HG03060 (cell line): ENCODE measurements around the gene LCE1B.

Experiments used
- ATAC-seq: cut with Tn5 transposase; IDR thresholded peaks from one replicate; pipeline ENCODE4 v1.9.1; 2021; ENCODE audit warnings: low read depth, moderate number of reproducible peaks; ENCODE audit not compliant: unreplicated experiment

Gene LCE1B

GRCh38 chr1:152811671-152812070, at the start of gene LCE1B:
LCE1B (plus strand) TSS chr1:152811971; CDS start chr1:152812447, 476 bp downstream.
- ATAC-seq = no peak

- no peak for ATAC-seq
Measured at GRCh38 chr1:152768847-152769533, 42.8 kb upstream of the LCE1B start.

- ATAC-seq = no peak
Measured at GRCh38 chr1:152770411-152770810, 41.4 kb upstream of the LCE1B start.

- ATAC-seq = no peak
Measured at GRCh38 chr1:152774875-152775274, 36.9 kb upstream of the LCE1B start, which contains the start of gene LCE1F. LCE1F (plus strand) TSS chr1:152775140; CDS start chr1:152776372, 1,232 bp downstream.

GRCh38 chr1:152776361-152776760, 35.4 kb upstream of the LCE1B start:
- ATAC-seq = no peak

- no peak for ATAC-seq
Measured at GRCh38 chr1:152777510-152778137, 34.1 kb upstream of the LCE1B start.

- ATAC-seq = no peak
Measured at GRCh38 chr1:152783095-152783494, 28.7 kb upstream of the LCE1B start.

- no peak for ATAC-seq
Measured at GRCh38 chr1:152786077-152786476, 25.7 kb upstream of the LCE1B start, which contains the start of gene LCE1E. LCE1E (plus strand) TSS chr1:152786257; CDS start chr1:152787300, 1,043 bp downstream.

- ATAC-seq = no peak
Measured at GRCh38 chr1:152795686-152796085, 16.1 kb upstream of the LCE1B start.

- no peak for ATAC-seq
Measured at GRCh38 chr1:152796421-152796820, 15.3 kb upstream of the LCE1B start, which contains the start of gene LCE1D. LCE1D (plus strand) TSS chr1:152796721; CDS start chr1:152797795, 1,074 bp downstream.

GRCh38 chr1:152801333-152801732, 10.4 kb upstream of the LCE1B start:
- ATAC-seq = no peak

- no peak for ATAC-seq
Measured at GRCh38 chr1:152806576-152806975, 5.2 kb upstream of the LCE1B start, which contains the start of gene LCE1C. LCE1C (minus strand) TSS chr1:152806651; CDS start chr1:152805478, 1,173 bp downstream.

GRCh38 chr1:152811050-152811449, 721 bp upstream of the LCE1B start:
- no peak for ATAC-seq

- no peak for ATAC-seq
Measured at GRCh38 chr1:152817309-152817708, 5.5 kb downstream of the LCE1B start.

- ATAC-seq = no peak
Measured at GRCh38 chr1:152823294-152823693, 11.5 kb downstream of the LCE1B start.

GRCh38 chr1:152824964-152825363, 13.2 kb downstream of the LCE1B start:
- no peak for ATAC-seq

- no peak for ATAC-seq
Measured at GRCh38 chr1:152827173-152827572, 15.4 kb downstream of the LCE1B start, which contains the start of gene LCE1A. LCE1A (plus strand) TSS chr1:152827473; CDS start chr1:152827473, 0 bp downstream.

- ATAC-seq = no peak
Measured at GRCh38 chr1:152836870-152837269, 25.1 kb downstream of the LCE1B start.

- ATAC-seq = no peak
Measured at GRCh38 chr1:152842556-152842955, 30.8 kb downstream of the LCE1B start, which contains the start of gene LCE6A. LCE6A (plus strand) TSS chr1:152842856; CDS start chr1:152843521, 665 bp downstream.

- no peak for ATAC-seq
Measured at GRCh38 chr1:152855661-152856060, 43.9 kb downstream of the LCE1B start.

GRCh38 chr1:152858062-152858461, 46.3 kb downstream of the LCE1B start:
- no peak for ATAC-seq
